Upper lobe of right lung (tissue), 1 donor: ENCODE data around the gene ZNF609. TPM values are rescaled to one million over a fixed set of nuclear protein-coding genes. Genes with fewer than 3 reads are reported as not detected.
A peak's percentile ranks its signal among the peaks of the same experiment; 100 is the strongest.

Source experiments
- ATAC-seq: fragments of 200-7000 bp; cut with Tn5 transposase; one replicate; pipeline ENCODE4 v1.9.1; 2020; ENCODE audit warnings: mild to moderate bottlenecking, moderate library complexity
- DNase-seq: peaks from one replicate; pipeline ENCODE4 v3.0.0-alpha.2; 2020
- H3K27ac ChIP-seq: fragments of 200-600 bp; one replicate; pipeline ENCODE4 v1.8.0; 2022
- H3K27me3 ChIP-seq: fragments of 200-600 bp; one replicate; pipeline ENCODE4 v1.8.0; 2022; ENCODE audit warnings: mild to moderate bottlenecking
- H3K36me3 ChIP-seq: fragments of 200-600 bp; one replicate; pipeline ENCODE4 v1.8.0; 2022
- H3K4me1 ChIP-seq: fragments of 200-600 bp; one replicate; pipeline ENCODE4 v1.8.0; 2022
- H3K4me3 ChIP-seq: fragments of 200-600 bp; one replicate; pipeline ENCODE4 v1.8.0; 2022; ENCODE audit warnings: mild to moderate bottlenecking
- H3K9me3 ChIP-seq: fragments of 200-600 bp; one replicate; pipeline ENCODE4 v1.8.0; 2022
- CTCF ChIP-seq: fragments of 200-600 bp; IDR thresholded peaks from one replicate; pipeline ENCODE4 v1.8.0; 2022; ENCODE audit warnings: antibody characterized with exemption
- intact Hi-C: fragments of 100-400 bp; cut with DNase I; formaldehyde crosslinking; loops from one replicate; pipeline ENCODE4 v1.11.0; 2022
- total RNA-seq: library from RNA; stranded (reverse); fragmentation: NEBNext Ultra II Directional; extraction: Animal tissue kit (Norgen Biotek cat#: 25700); gene quantifications from one replicate; pipeline ENCODE4 v1.2.1, GENCODE V29; 2021
- donor health status: DM: no; HTN: yes; CAD: no; lungs with severe emphysema.

Gene ZNF609
- total RNA-seq, 1 donor from 2014 or later: 45.4 TPM

- peak overlapping the region; percentile 58 for H3K27ac ChIP-seq
- H3K4me1 ChIP-seq: peaks cover 60% of the 10 kb centered on the region
- H3K4me3 ChIP-seq: no peak overlapping the region
- intact Hi-C loops: no loop called here
- ATAC-seq (peak; percentile 87), DNase-seq (no peak)
- TF ChIP-seq CTCF: no peak
- H3K27me3 ChIP-seq: no peaks in the 10 kb centered on the region
- no peaks in the 10 kb centered on the region for H3K9me3 ChIP-seq
- H3K36me3 ChIP-seq: no peaks in the 10 kb centered on the region
Observed at GRCh38 chr15:64466408-64467141, 6.2 kb downstream of the ZNF609 start.

- ATAC-seq: no peak
Observed at GRCh38 chr15:64472161-64472560, 11.8 kb downstream of the ZNF609 start.

GRCh38 chr15:64474846-64475245 lies 14.5 kb downstream of the ZNF609 start:
- H3K4me3 ChIP-seq: no peak overlapping the region
- no peaks in the 10 kb centered on the region for H3K27me3 ChIP-seq
- no peak for DNase-seq
- TF ChIP-seq CTCF: no peak
- H3K27ac ChIP-seq: no peak overlapping the region
- H3K4me1 ChIP-seq: peaks cover 16% of the 10 kb centered on the region
- no peaks in the 10 kb centered on the region for H3K36me3 ChIP-seq
- intact Hi-C loops: no loop called here
- H3K9me3 ChIP-seq: no peaks in the 10 kb centered on the region
- ATAC-seq: no peak

More at GRCh38 chr15:64472161-64472560, 11.8 kb downstream of the ZNF609 start:
- intact Hi-C loops: no loop called here
- Histone ChIP-seq H3K36me3 (no peaks in the 10 kb centered on the region), H3K27ac (no peak overlapping the region), H3K4me1 (peaks cover 13% of the 10 kb centered on the region), H3K4me3 (no peak overlapping the region), H3K27me3 (no peaks in the 10 kb centered on the region), H3K9me3 (no peaks in the 10 kb centered on the region)
- TF ChIP-seq CTCF: no peak
- DNase-seq: no peak

- ATAC-seq (no peak), DNase-seq (no peak)
- Histone ChIP-seq H3K4me3 (no peak overlapping the region), H3K4me1 (peaks cover 16% of the 10 kb centered on the region), H3K9me3 (no peaks in the 10 kb centered on the region), H3K27ac (no peak overlapping the region), H3K36me3 (no peaks in the 10 kb centered on the region), H3K27me3 (no peaks in the 10 kb centered on the region)
- intact Hi-C loops: no loop called here
- no peak for TF ChIP-seq CTCF
Observed at GRCh38 chr15:64476550-64476949, 16.2 kb downstream of the ZNF609 start.

GRCh38 chr15:64478863-64479262 lies 18.5 kb downstream of the ZNF609 start:
- H3K27ac ChIP-seq: no peak overlapping the region
- DNase-seq (no peak), ATAC-seq (peak; percentile 53)
- H3K4me1 ChIP-seq: peaks cover 16% of the 10 kb centered on the region
- H3K27me3 ChIP-seq: no peaks in the 10 kb centered on the region
- no peak overlapping the region for H3K4me3 ChIP-seq
- no peaks in the 10 kb centered on the region for H3K36me3 ChIP-seq
- no peaks in the 10 kb centered on the region for H3K9me3 ChIP-seq
- intact Hi-C loops: no loop called here
- no peak for TF ChIP-seq CTCF
